B cell (primary cell): ENCODE results near the gene SMIM28. TPM values are rescaled to one million over a fixed set of nuclear protein-coding genes. Genes with fewer than 3 reads are reported as not detected.

Experiments
- ATAC-seq: fragments of 200-7000 bp; cut with Tn5 transposase; one replicate; pipeline ENCODE4 v1.10.0; 2021; ENCODE audit warnings: low read depth, mild to moderate bottlenecking, moderate number of reproducible peaks, moderate library complexity
- CTCF ChIA-PET: fragments of 350-600 bp; sonication (Branson Sonifier 250); formaldehyde crosslinking; loops from one replicate; lab custom pipeline; 2021; ENCODE audit warnings: antibody characterized with exemption, inconsistent platforms; lab: Charles Lee
- POLR2A ChIA-PET: fragments of 350-600 bp; sonication (Branson Sonifier 250); formaldehyde crosslinking; loops from one replicate; lab custom pipeline; 2021; ENCODE audit warnings: antibody characterized with exemption; lab: Charles Lee
- DNase-seq: peaks from one replicate; pipeline ENCODE4 v3.0.0; 2013
- H2AFZ ChIP-seq: 2 replicates; pipeline ENCODE4 v1.6.1; 2012; ENCODE audit warnings: mild to moderate bottlenecking, low read depth, low read length; ENCODE audit not compliant: insufficient read depth, poor library complexity, severe bottlenecking
- H3K27ac ChIP-seq, 2 donors: 1 replicate in 1 of 2; 2 replicates in 1 of 2; pipeline ENCODE4 v1.5.1; 2012 to 2013; ENCODE audit warnings: low read length in 2 of 2, mild to moderate bottlenecking in 2 of 2, moderate library complexity in 1 of 2
- H3K27me3 ChIP-seq, 4 experiments: fragments of 200-600 bp in 1 of 4; sonication (generic) in 1 of 4; replicated peaks in 1 of 4; 1 replicate in 2 of 4; 2 replicates in 2 of 4; pipeline versions ENCODE4 v1.6.1 to v1.7.0; 2013 to 2016; ENCODE audit warnings: low read length in 3 of 4, mild to moderate bottlenecking in 2 of 4, mixed read lengths in 1 of 4, moderate library complexity in 1 of 4; ENCODE audit not compliant: insufficient read depth in 4 of 4, control insufficient read depth in 3 of 4; ENCODE audit errors: control extremely low read depth in 1 of 4
- H3K36me3 ChIP-seq, 2 experiments: replicated peaks in 1 of 2; 1 replicate in 1 of 2; 2 replicates in 1 of 2; pipeline versions ENCODE4 v1.6.1 to v1.7.1; 2013; ENCODE audit warnings: low read length in 1 of 2; ENCODE audit not compliant: insufficient read depth in 2 of 2, control insufficient read depth in 1 of 2; ENCODE audit errors: control extremely low read depth in 1 of 2, extremely low read depth in 1 of 2
- H3K4me1 ChIP-seq, 2 donors: fragments of 200-600 bp in 1 of 2; sonication (generic) in 1 of 2; 1 replicate in 1 of 2; 2 replicates in 1 of 2; pipeline versions ENCODE4 v1.5.1 to v1.6.1; 2013 to 2017; ENCODE audit warnings: low read length in 2 of 2; ENCODE audit not compliant: control insufficient read depth in 2 of 2, insufficient read depth in 2 of 2
- H3K4me2 ChIP-seq: replicated peaks from 2 replicates; pipeline ENCODE3; 2012; ENCODE audit warnings: mild to moderate bottlenecking, low read depth, low read length; ENCODE audit not compliant: poor library complexity, severe bottlenecking
- H3K4me3 ChIP-seq, 5 experiments: fragments of 200-600 bp in 1 of 5; sonication (generic) in 1 of 5; 1 replicate in 3 of 5; 2 replicates in 2 of 5; pipeline versions ENCODE4 v1.5.1 to v1.7.0; 2011 to 2016; ENCODE audit warnings: low read length in 4 of 5, mild to moderate bottlenecking in 4 of 5, low read depth in 2 of 5, control low read depth in 1 of 5, moderate library complexity in 1 of 5; ENCODE audit not compliant: insufficient read depth in 1 of 5; ENCODE audit errors: control extremely low read depth in 1 of 5, extremely low read depth in 1 of 5
- H3K79me2 ChIP-seq: fragments of 200-600 bp; sonication (generic); one replicate; pipeline ENCODE4 v1.6.0; 2016; ENCODE audit warnings: low read length; ENCODE audit not compliant: control insufficient read depth, insufficient read depth
- H3K9ac ChIP-seq: fragments of 200-600 bp; sonication (generic); 2 replicates; pipeline ENCODE4 v1.6.1; 2017; ENCODE audit warnings: mild to moderate bottlenecking, low read length, moderate library complexity
- H3K9me3 ChIP-seq, 3 donors: one replicate each; pipeline versions ENCODE4 v1.6.1 to v1.7.1; 2013; ENCODE audit warnings: low read length in 2 of 3; ENCODE audit not compliant: control insufficient read depth in 2 of 3, insufficient read depth in 1 of 3; ENCODE audit errors: control extremely low read depth in 1 of 3
- H4K20me1 ChIP-seq: 2 replicates; pipeline ENCODE4 v1.6.0; 2012; ENCODE audit warnings: mild to moderate bottlenecking, low read length; ENCODE audit not compliant: insufficient read depth, control insufficient read depth, poor library complexity, severe bottlenecking
- H3K27ac Mint-ChIP-seq: one replicate; pipeline ENCODE4 v1.8.0; 2021; ENCODE audit warnings: mixed read lengths
- H3K27me3 Mint-ChIP-seq: one replicate; pipeline ENCODE4 v1.8.0; 2021; ENCODE audit warnings: mixed read lengths
- H3K4me1 Mint-ChIP-seq: one replicate; pipeline ENCODE4 v1.8.0; 2021; ENCODE audit warnings: mixed read lengths
- H3K4me3 Mint-ChIP-seq: one replicate; pipeline ENCODE4 v1.8.0; 2021; ENCODE audit warnings: mixed read lengths
- H3K9me3 Mint-ChIP-seq: one replicate; pipeline ENCODE4 v1.8.0; 2022; ENCODE audit warnings: mixed read lengths; ENCODE audit not compliant: insufficient read depth
- EZH2 ChIP-seq: IDR thresholded peaks from 2 replicates; pipeline ENCODE4 v1.6.1; 2012; ENCODE audit warnings: borderline replicate concordance, low read depth, mild to moderate bottlenecking, moderate library complexity, low read length; ENCODE audit not compliant: insufficient read depth, poor library complexity, severe bottlenecking
- WGBS: methylation state at CpG from one replicate; pipeline ENCODE4 v1.1.5; 2013; ENCODE audit warnings: missing lambda C conversion rate; ENCODE audit not compliant: insufficient coverage; 5-methylcytosine and 5-hydroxymethylcytosine counted together
- intact Hi-C: fragments of 100-400 bp; cut with micrococcal nuclease; formaldehyde crosslinking; loops from one replicate; pipeline ENCODE4 v1.10.0; 2022
- polyA plus RNA-seq: library from polyadenylated mRNA; depleted of rRNA; stranded (reverse); fragments of >200 nt; gene quantifications from 2 replicates; pipeline ENCODE4 v1.2.3, GENCODE V29; 2012
- total RNA-seq, 2 donors: library from RNA; stranded (reverse); fragments of 120-200 nt in 1 of 2; gene quantifications; 1 replicate in 1 of 2; 2 replicates in 1 of 2; pipeline versions ENCODE4 v1.2.3 to v1.2.4, GENCODE V29; 2013 to 2022
- TF ChIP-seq, protein P1 (sequence below): fragments of 200-600 bp; IDR thresholded peaks from one replicate; pipeline ENCODE4 v1.8.0; 2022; ENCODE audit warnings: antibody characterized with exemption, mild to moderate bottlenecking

Gene SMIM28
- total and polyA plus RNA-seq, 2 donors (not counting 1 experiment from before 2014, with no cell fraction given) = not detected

DNA sequence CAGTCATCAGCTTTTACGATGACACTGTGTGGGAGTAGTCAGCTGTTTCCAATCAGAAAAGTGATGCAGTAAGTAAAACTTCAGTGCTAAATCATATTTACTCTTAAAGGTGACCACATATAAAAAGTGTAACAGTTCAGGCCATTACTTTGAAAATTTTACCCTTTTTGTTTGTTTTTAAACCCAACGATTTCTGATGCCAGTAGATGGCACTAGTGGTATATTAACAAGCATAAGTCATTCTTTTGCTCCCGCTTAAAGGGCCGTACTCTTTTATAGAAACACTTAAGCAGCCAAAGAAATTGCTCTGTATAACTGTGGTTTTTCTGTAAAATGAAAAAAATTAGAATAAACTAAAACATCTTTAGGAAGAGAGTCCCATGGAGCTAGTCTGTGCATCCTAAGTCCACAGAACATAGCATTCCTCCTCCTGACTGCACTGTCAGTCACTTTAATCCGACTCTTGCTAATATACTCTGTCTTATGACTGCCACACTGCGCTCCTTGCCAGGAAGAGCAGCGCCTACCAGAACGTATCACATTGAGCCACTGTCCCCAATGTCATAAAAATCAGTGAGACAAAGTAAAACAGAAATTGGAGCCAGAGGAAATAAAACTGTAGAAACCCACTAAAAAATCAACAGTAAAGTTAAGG is 51.4 kb downstream of the SMIM28 start:
- H3K4me3 ChIP-seq = no peak overlapping the region
- no peak overlapping the region for H3K9ac ChIP-seq
- H3K4me3 Mint-ChIP-seq = no peak overlapping the region
- no peak overlapping the region for H2AFZ ChIP-seq
- no peak overlapping the region for H3K27ac ChIP-seq
- CTCF ChIA-PET = interaction anchor here (0.8 to 10.6 kb wide), 15 partner anchors 10 to 337 kb away, joined by 3 to 127 read pairs (median 5); partner anchors contain the start of gene HEBP2
- no peaks in the 10 kb centered on the region for H4K20me1 ChIP-seq
- TF ChIP-seq, protein P1, sequence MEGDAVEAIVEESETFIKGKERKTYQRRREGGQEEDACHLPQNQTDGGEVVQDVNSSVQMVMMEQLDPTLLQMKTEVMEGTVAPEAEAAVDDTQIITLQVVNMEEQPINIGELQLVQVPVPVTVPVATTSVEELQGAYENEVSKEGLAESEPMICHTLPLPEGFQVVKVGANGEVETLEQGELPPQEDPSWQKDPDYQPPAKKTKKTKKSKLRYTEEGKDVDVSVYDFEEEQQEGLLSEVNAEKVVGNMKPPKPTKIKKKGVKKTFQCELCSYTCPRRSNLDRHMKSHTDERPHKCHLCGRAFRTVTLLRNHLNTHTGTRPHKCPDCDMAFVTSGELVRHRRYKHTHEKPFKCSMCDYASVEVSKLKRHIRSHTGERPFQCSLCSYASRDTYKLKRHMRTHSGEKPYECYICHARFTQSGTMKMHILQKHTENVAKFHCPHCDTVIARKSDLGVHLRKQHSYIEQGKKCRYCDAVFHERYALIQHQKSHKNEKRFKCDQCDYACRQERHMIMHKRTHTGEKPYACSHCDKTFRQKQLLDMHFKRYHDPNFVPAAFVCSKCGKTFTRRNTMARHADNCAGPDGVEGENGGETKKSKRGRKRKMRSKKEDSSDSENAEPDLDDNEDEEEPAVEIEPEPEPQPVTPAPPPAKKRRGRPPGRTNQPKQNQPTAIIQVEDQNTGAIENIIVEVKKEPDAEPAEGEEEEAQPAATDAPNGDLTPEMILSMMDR = peak; percentile 90
- TF ChIP-seq EZH2 = no peak
- peaks cover 6% of the 10 kb centered on the region for H3K4me1 Mint-ChIP-seq
- H3K36me3 ChIP-seq = no peaks in the 10 kb centered on the region
- intact Hi-C loops = loop anchor here (1.0 to 2.0 kb wide), 5 partner anchors 80 to 337 kb away; no protein-coding TSS in a partner anchor
- H3K4me2 ChIP-seq = no peak overlapping the region
- H3K79me2 ChIP-seq = no peaks in the 10 kb centered on the region
- POLR2A ChIA-PET = no interaction called here
- 100% methylated on average over 1 of the region's 8 CpGs for WGBS
- H3K27me3 Mint-ChIP-seq = peaks cover 9% of the 10 kb centered on the region
- peak; percentile 28 for ATAC-seq
- peak; percentile 68 for DNase-seq
- no peak overlapping the region for H3K27ac Mint-ChIP-seq
- peaks cover 0 to 4% (median 0%) of the 10 kb centered on the region in 4 experiments for H3K27me3 ChIP-seq
- peaks cover 0 to 4% of the 10 kb centered on the region in 2 donors for H3K4me1 ChIP-seq
- no peaks in the 10 kb centered on the region for H3K9me3 Mint-ChIP-seq
- no peaks in the 10 kb centered on the region for H3K9me3 ChIP-seq

DNA sequence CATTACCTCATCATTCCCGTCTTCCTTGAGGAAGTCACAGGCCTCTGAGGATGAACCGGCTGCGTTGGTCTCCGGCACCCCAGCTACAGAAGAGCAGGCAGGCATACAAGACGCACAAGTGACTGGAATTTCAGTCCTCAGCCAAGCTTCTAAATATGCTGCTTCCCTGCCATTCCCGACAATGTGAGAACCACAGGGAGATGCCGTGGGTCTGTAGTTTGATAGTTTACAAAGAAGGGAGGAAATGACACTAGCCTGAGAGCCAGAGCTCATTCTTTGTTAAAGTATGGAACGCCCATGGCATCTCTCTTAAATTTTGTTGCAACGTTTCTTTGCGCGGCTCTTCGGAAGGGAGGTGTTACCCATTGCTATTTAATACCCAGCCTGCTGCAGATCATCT is 52.1 kb downstream of the SMIM28 start:
- DNase-seq (no peak), ATAC-seq (no peak)
- H3K4me1 Mint-ChIP-seq = peaks cover 7% of the 10 kb centered on the region
- no peaks in the 10 kb centered on the region for H3K79me2 ChIP-seq
- CTCF ChIA-PET = interaction anchor here (0.8 to 10.6 kb wide), 17 partner anchors 10 to 336 kb away, joined by 3 to 127 read pairs (median 5); partner anchors contain the start of gene HEBP2
- POLR2A ChIA-PET = no interaction called here
- H3K36me3 ChIP-seq = no peaks in the 10 kb centered on the region
- 96% methylated on average over 8 of the region's 12 CpGs for WGBS
- H3K27me3 ChIP-seq = peaks cover 0 to 4% (median 0%) of the 10 kb centered on the region in 4 experiments
- H3K4me2 ChIP-seq = no peak overlapping the region
- no peaks in the 10 kb centered on the region for H3K9me3 ChIP-seq
- no peak overlapping the region for H3K9ac ChIP-seq
- no peak overlapping the region for H3K4me3 Mint-ChIP-seq
- no peaks in the 10 kb centered on the region for H3K9me3 Mint-ChIP-seq
- peaks cover 9% of the 10 kb centered on the region for H3K27me3 Mint-ChIP-seq
- intact Hi-C loops = loop anchor here (1.0 to 2.0 kb wide), 5 partner anchors 80 to 337 kb away; no protein-coding TSS in a partner anchor
- H2AFZ ChIP-seq = no peak overlapping the region
- no peak overlapping the region for H3K27ac ChIP-seq
- no peak overlapping the region for H3K4me3 ChIP-seq
- no peak overlapping the region for H3K27ac Mint-ChIP-seq
- peaks cover 0 to 4% of the 10 kb centered on the region in 2 donors for H3K4me1 ChIP-seq
- no peak for TF ChIP-seq EZH2
- TF ChIP-seq, protein P1 = no peak
- no peaks in the 10 kb centered on the region for H4K20me1 ChIP-seq
